Ureter (tissue), 1 donor: Measurements from ENCODE around the gene GSG1L. TPM values are rescaled to one million over a fixed set of nuclear protein-coding genes. Genes with fewer than 3 reads are reported as not detected.

Experiments
- DNase-seq: peaks from one replicate; pipeline ENCODE4 v3.0.0-alpha.2; 2020; ENCODE audit warnings: low spot score
- total RNA-seq: library from RNA; stranded (reverse); gene quantifications from one replicate; pipeline ENCODE4 v1.2.4, GENCODE V29; 2023
- donor health status: DM: yes; HTN: yes; CAD: no.

GSG1L gene
- total RNA-seq, 1 donor from 2014 or later, result 0.21 TPM

- no peak for DNase-seq
Observed at GRCh38 chr16:27820646-27821345, 242.7 kb downstream of the GSG1L start.

DNA sequence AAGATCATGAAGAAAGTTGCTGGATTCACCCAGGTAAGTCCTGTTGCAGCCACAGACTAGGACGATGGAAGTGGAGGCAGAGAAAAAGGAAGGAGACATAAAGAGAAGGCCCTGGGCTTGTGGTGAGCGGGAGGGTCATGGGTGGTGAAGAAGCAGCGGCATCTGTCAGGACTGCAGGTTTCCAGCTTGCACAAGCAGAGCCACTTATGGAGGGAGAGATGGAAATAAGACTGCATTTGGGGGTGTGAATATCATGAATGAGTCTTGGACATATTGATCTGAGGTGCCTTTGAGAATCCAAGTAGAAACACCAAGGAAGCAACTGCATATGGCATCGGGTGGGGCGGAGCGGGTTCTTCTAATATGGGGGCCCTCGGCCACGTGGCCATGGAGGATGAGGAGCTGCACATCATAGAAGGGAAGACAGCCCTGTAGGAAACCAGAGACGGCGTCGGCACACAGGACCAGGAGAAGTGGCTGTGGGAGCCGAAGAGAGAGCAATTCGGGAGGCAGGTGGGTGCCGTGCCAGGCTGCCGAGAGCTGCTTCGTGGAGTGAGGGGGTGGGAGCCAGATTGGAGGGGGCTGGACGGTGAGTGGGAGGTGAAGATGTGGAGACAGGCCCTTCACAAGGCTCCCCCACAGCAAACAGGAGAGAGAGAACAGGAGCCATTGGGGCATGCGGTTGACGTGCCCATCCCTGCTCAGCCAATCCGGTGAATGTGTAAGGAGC is 243.5 kb downstream of the GSG1L start:
- DNase-seq, result no peak

DNA sequence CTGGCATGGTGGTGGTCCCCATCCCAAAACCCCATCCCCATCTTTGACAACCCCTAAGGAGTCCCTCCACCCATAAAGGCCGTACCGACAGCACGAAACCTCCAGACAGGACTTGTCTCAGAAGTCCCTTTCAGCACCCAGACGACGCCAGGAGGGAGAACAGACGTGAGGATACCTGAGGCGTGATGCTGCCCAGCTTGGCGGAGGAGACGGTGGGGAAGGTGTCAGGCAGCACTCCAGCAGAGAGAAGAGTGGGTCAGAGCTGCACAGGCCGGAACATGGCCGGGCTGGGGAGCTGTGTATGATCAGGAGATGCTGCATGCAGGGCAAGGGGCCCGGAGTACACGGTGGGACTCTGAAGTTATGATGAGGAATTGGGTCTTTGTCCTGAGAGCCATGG is 244.2 kb downstream of the GSG1L start:
- no peak for DNase-seq

DNA sequence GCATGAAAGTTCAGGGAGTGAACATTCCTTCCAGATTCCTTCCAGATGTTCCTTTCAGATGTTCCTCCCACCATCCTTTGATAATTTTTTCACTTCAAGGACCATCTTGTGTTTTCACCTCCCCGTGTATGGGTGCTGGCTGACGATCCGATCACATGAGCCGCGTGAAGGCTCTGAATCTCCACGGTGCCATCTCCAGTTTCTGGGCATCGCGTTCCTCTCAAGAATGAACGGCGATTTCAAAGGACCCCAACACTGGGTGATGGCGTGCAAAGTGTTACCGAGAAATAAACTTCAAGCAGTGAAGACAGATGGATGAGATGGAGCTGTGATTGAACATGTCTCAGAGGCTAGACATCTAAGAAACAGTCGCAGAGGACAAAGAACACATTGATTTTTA is 245.3 kb downstream of the GSG1L start:
- no peak for DNase-seq

DNA sequence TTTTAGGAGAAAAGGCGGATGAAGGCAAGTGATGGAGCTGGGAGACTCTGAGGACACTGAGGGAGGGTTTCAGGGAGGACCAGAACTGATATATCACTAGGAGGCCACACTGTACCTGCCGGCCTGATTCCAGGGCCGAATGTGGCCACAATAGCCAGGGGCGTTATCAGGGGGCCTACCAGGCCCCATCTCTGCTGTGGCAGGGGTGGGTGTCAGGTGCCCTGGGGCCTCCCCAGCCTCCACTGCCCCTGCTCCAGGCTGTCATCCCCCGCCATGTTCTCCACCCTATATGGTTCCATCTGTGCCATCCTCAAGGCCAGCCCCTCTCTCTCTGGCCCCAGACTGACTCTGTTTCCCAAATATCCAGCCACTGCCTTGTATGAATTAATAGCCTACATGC is 246.5 kb downstream of the GSG1L start:
- DNase-seq, result no peak

GRCh38 chr16:27816561-27816960 is 247.0 kb downstream of the GSG1L start:
- no peak for DNase-seq

GRCh38 chr16:27813591-27813990 is 249.9 kb downstream of the GSG1L start:
- DNase-seq, result no peak

DNA sequence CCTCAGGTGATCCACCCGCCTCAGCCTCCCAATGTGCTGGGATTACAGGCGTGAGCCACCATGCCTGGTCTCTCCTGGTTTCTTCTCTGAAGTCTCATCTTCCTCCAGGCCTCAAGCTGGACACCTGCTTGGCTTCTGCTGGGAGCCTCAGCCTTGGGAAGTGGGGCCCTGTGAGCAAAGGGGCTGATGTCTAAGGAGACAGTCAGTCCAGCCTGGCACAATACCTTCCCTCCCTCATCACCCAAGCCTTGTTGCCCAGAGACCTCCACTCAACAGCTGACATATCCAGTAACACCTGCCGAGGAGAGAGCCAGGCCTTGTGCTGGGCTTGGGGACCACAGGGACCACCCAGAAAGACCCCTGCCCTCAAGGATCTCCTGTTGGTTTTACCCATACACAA is 251.6 kb downstream of the GSG1L start:
- no peak for DNase-seq

DNA sequence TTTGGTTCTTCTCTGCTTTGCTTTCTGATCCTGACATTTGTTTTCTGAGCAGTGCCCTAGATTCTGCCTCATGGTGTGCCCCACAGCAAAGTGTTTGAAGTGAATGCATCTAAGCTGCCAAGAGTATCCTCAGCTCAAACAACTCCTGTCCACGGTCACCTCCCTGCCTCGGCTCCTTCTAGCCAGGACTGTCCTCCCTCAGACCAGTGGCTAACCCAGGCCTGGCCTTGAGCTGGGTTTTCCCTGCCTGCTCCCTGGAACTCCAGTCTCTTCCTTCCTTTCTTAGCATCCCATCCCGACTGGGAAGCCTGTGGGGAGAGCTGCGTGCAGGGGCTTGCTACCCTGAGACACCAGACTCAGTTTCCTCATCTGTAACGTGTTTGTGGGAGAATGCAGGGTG is 256.5 kb downstream of the GSG1L start:
- DNase-seq, result no peak

- no peak for DNase-seq
Observed at GRCh38 chr16:27806388-27806787, 257.1 kb downstream of the GSG1L start.

GRCh38 chr16:27805828-27806351 is 257.6 kb downstream of the GSG1L start:
- no peak for DNase-seq

DNA sequence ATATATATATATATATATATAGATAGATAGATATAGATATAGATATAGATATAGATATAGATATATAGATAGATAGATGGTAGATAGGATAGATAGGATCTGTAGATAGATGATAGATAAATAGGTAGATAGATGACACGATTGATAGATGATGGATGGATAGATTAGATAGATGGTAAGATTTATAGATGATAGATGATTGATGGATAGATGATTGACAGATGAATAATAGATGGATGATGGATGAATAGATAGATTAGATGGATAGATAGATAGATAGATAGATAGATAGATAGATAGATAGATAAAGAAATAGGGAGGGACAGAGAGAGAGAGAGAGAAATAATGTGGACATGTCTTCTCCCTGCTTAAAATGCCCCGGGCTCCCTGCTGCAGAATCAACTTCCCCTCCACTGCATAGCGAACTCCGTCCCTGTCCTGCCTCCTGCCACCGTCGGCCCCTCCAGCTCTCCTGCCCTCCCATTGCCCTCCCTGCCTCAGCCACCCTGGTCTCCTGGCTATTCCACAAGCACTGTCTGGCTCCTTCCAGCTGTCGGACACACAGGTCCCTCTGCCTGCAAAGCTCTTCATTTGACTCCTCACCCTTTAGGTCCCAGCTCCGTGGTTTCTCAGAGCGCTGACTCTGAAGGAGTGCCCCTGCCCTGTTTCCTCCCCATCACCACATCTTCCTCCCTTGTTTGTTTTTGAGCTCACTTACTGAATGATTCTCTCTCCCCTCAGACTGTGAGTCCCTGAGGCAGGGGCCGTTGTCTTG is 259.6 kb downstream of the GSG1L start:
- DNase-seq, result no peak

GRCh38 chr16:27802664-27803439 is 260.7 kb downstream of the GSG1L start:
- DNase-seq, result no peak

- no peak for DNase-seq
Observed at GRCh38 chr16:27801289-27801945, 262.1 kb downstream of the GSG1L start.

DNA sequence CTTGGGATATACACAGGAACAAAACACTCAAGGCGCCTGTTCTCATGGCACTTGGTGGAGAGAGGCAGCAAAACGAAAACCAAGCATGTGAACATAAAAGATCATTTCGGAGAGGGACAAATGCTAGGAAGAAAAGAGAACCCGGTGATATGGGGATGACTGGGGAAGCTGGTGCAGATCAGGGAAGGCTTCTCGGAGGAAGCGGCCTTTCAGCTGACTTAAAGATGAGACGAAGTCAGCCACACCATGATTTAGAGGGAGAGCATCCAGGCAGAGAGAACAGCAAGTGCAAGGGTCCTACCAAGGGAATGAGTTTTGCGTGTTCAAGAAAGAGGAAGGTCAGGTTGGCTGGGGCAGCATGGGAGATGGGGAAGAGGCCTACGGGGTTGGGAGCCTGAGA is 262.7 kb downstream of the GSG1L start:
- DNase-seq, result no peak

- no peak for DNase-seq
Observed at GRCh38 chr16:27799896-27800295, 263.6 kb downstream of the GSG1L start.

- no peak for DNase-seq
Observed at GRCh38 chr16:27798241-27798640, 265.3 kb downstream of the GSG1L start.

DNA sequence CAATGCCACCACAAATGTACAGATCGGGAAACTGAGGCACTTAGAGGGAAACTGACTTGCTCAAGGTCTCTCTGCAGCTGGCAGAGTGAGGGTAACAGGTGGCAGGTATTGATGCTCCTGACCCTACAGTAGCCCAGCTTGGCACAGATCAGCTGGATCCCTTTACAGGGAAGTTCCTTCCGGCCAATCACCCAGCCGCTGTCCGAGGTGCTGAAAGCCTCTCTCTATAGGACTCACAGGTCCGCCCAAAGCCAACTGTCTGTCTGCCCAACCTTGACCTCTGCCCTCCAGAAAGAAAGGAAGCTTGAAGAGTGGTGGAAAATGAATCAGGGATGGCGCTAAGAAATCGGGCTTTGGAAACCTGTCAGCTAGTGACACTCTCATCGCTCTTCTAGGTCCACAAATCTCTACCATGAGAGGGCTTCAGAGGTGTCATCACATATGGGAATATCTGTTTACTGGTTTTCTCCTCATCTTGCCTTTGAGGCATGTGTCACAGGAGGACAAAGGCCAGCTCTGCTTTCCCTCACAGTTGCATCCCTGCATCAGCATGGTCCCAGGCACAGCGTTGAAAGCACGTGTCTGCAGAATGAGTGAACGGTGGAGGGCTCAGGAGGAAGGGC is 267.4 kb downstream of the GSG1L start:
- DNase-seq, result no peak

- no peak for DNase-seq
Observed at GRCh38 chr16:27793249-27793622, 270.3 kb downstream of the GSG1L start.

GRCh38 chr16:27792486-27793248 is 270.8 kb downstream of the GSG1L start:
- DNase-seq, result no peak
